GM18505 (cell line): ENCODE results near the gene EFCAB9.

ENCODE experiments used
- ATAC-seq: cut with Tn5 transposase; IDR thresholded peaks from one replicate; pipeline ENCODE4 v1.9.1; 2021; ENCODE audit not compliant: unreplicated experiment
- POLR2A ChIP-seq: IDR thresholded peaks from 4 replicates; pipeline ENCODE4 v1.6.1; 2011; ENCODE audit warnings: borderline replicate concordance; ENCODE audit not compliant: insufficient read depth, insufficient read length; ENCODE audit errors: extremely low read depth

The EFCAB9 gene

GRCh38 chr5:172213126-172213525 is 19.2 kb downstream of the EFCAB9 start:
- no peak for TF ChIP-seq POLR2A
- ATAC-seq: no peak

GRCh38 chr5:172216345-172216744 is 22.4 kb downstream of the EFCAB9 start:
- ATAC-seq: no peak
- no peak for TF ChIP-seq POLR2A

- TF ChIP-seq POLR2A: no peak
- no peak for ATAC-seq
Observed at GRCh38 chr5:172219296-172219695, 25.3 kb downstream of the EFCAB9 start.

GRCh38 chr5:172223901-172224873 is 30.2 kb downstream of the EFCAB9 start:
- no peak for TF ChIP-seq POLR2A
- ATAC-seq: peak; percentile 73

- no peak for ATAC-seq
Observed at GRCh38 chr5:172224996-172225395, 31.0 kb downstream of the EFCAB9 start.

GRCh38 chr5:172229904-172230303 is 35.9 kb downstream of the EFCAB9 start:
- ATAC-seq: no peak
- TF ChIP-seq POLR2A: no peak

More at GRCh38 chr5:172224996-172225395, 31.0 kb downstream of the EFCAB9 start:
- TF ChIP-seq POLR2A: no peak

GRCh38 chr5:172234031-172234430 is 40.1 kb downstream of the EFCAB9 start:
- no peak for TF ChIP-seq POLR2A
- ATAC-seq: no peak

- peak; percentile 62 for ATAC-seq
- no peak for TF ChIP-seq POLR2A
Observed at GRCh38 chr5:172235132-172235780, 41.3 kb downstream of the EFCAB9 start.

- TF ChIP-seq POLR2A: no peak
- ATAC-seq: no peak
Observed at GRCh38 chr5:172235827-172236736, 42.1 kb downstream of the EFCAB9 start.

- no peak for TF ChIP-seq POLR2A
- ATAC-seq: no peak
Observed at GRCh38 chr5:172238334-172238733, 44.4 kb downstream of the EFCAB9 start.

GRCh38 chr5:172243302-172243701 is 49.3 kb downstream of the EFCAB9 start:
- no peak for TF ChIP-seq POLR2A
- no peak for ATAC-seq

- no peak for ATAC-seq
- no peak for TF ChIP-seq POLR2A
Observed at GRCh38 chr5:172245046-172245445, 51.1 kb downstream of the EFCAB9 start.

- no peak for TF ChIP-seq POLR2A
Observed at GRCh38 chr5:172245703-172246125, 51.7 kb downstream of the EFCAB9 start.

More at GRCh38 chr5:172245703-172246125, 51.7 kb downstream of the EFCAB9 start:
- no peak for ATAC-seq
